ENCODE results near the gene TTC14.

TTC14 gene

GRCh38 chr3:180624714-180625113, 22.8 kb downstream of the TTC14 start:
- no peak overlapping the region for H3K4me2 ChIP-seq
- no peak for TF ChIP-seq Cebpa-rat (IDR thresholded peaks at IDR 0.05)
- no peak overlapping the region for H3K27ac ChIP-seq
- no peak overlapping the region for H3K4me3 ChIP-seq
- H3K9ac ChIP-seq, result no peak overlapping the region
- peaks cover 0 to 19% (median 8%) of the 10 kb centered on the region in 11 experiments; a peak in 12 of 22 replicates for H3K9me3 ChIP-seq (replicated peaks in 1 of 11)
- H3K36me3 ChIP-seq, result peaks cover 11 to 50% (median 30%) of the 10 kb centered on the region in 11 experiments; a peak in 19 of 22 replicates
- H4K20me1 ChIP-seq, result no peaks in the 10 kb centered on the region
- H3K4me1 ChIP-seq, result no peaks in the 10 kb centered on the region
- H3K27me3 ChIP-seq, result no peaks in the 10 kb centered on the region

- H3K4me2 ChIP-seq, result no peak overlapping the region
- TF ChIP-seq Cebpa-rat (IDR thresholded peaks at IDR 0.05), result no peak
- no peak overlapping the region for H3K4me3 ChIP-seq
- H3K4me1 ChIP-seq, result no peaks in the 10 kb centered on the region
- peaks cover 0 to 10% (median 8%) of the 10 kb centered on the region in 11 experiments; a peak in 10 of 22 replicates for H3K9me3 ChIP-seq (replicated peaks in 1 of 11)
- H3K36me3 ChIP-seq, result peaks cover 11 to 40% (median 28%) of the 10 kb centered on the region in 11 experiments; a peak in 19 of 22 replicates
- no peaks in the 10 kb centered on the region for H4K20me1 ChIP-seq
- H3K9ac ChIP-seq, result no peak overlapping the region
- no peak overlapping the region for H3K27ac ChIP-seq
- no peaks in the 10 kb centered on the region for H3K27me3 ChIP-seq
Measured at GRCh38 chr3:180626844-180627243, 24.9 kb downstream of the TTC14 start.

- no peak overlapping the region for H3K4me2 ChIP-seq
- H4K20me1 ChIP-seq, result no peaks in the 10 kb centered on the region
- no peak overlapping the region for H3K27ac ChIP-seq
- H3K4me3 ChIP-seq, result no peak overlapping the region
- no peaks in the 10 kb centered on the region for H3K27me3 ChIP-seq
- H3K4me1 ChIP-seq, result no peaks in the 10 kb centered on the region
- H3K36me3 ChIP-seq, result peaks cover 11 to 19% (median 16%) of the 10 kb centered on the region in 11 experiments; a peak in 19 of 22 replicates
- no peaks in the 10 kb centered on the region for H3K9me3 ChIP-seq (replicated peaks in 1 of 11)
- no peak for TF ChIP-seq Cebpa-rat (IDR thresholded peaks at IDR 0.05)
- no peak overlapping the region for H3K9ac ChIP-seq
Measured at GRCh38 chr3:180630371-180630770, 28.4 kb downstream of the TTC14 start.

GRCh38 chr3:180631317-180631716, 29.4 kb downstream of the TTC14 start:
- Histone ChIP-seq H3K4me2 (no peak overlapping the region), H3K4me3 (no peak overlapping the region), H3K4me1 (no peaks in the 10 kb centered on the region), H3K27me3 (no peaks in the 10 kb centered on the region), H4K20me1 (no peaks in the 10 kb centered on the region), H3K9ac (no peak overlapping the region), H3K36me3 (peaks cover 4 to 9% (median 7%) of the 10 kb centered on the region in 11 experiments; a peak in 18 of 22 replicates), H3K9me3 (replicated peaks in 1 of 11) (no peaks in the 10 kb centered on the region), H3K27ac (no peak overlapping the region)
- TF ChIP-seq Cebpa-rat (IDR thresholded peaks at IDR 0.05), result no peak

- no peaks in the 10 kb centered on the region for H3K27me3 ChIP-seq
- H3K4me1 ChIP-seq, result no peaks in the 10 kb centered on the region
- no peak overlapping the region for H3K4me3 ChIP-seq
- H3K27ac ChIP-seq, result no peak overlapping the region
- no peaks in the 10 kb centered on the region for H3K36me3 ChIP-seq
- no peak overlapping the region for H3K4me2 ChIP-seq
- no peaks in the 10 kb centered on the region for H4K20me1 ChIP-seq
- TF ChIP-seq Cebpa-rat (IDR thresholded peaks at IDR 0.05), result no peak
- H3K9me3 ChIP-seq (replicated peaks in 1 of 11), result no peaks in the 10 kb centered on the region
- H3K9ac ChIP-seq, result no peak overlapping the region
Measured at GRCh38 chr3:180633722-180634121, 31.8 kb downstream of the TTC14 start.

- Histone ChIP-seq H3K9me3 (replicated peaks in 1 of 11) (no peaks in the 10 kb centered on the region), H3K27ac (no peak overlapping the region), H3K36me3 (no peaks in the 10 kb centered on the region), H3K4me2 (no peak overlapping the region), H3K9ac (no peak overlapping the region), H3K4me1 (no peaks in the 10 kb centered on the region), H3K27me3 (no peaks in the 10 kb centered on the region), H3K4me3 (no peak overlapping the region), H4K20me1 (no peaks in the 10 kb centered on the region)
- no peak for TF ChIP-seq Cebpa-rat (IDR thresholded peaks at IDR 0.05)
Measured at GRCh38 chr3:180640987-180641386, 39.0 kb downstream of the TTC14 start.

- no peaks in the 10 kb centered on the region for H3K36me3 ChIP-seq
- H4K20me1 ChIP-seq, result no peaks in the 10 kb centered on the region
- H3K27ac ChIP-seq, result no peak overlapping the region
- no peak overlapping the region for H3K4me2 ChIP-seq
- TF ChIP-seq Cebpa-rat (IDR thresholded peaks at IDR 0.05), result no peak
- no peaks in the 10 kb centered on the region for H3K9me3 ChIP-seq (replicated peaks in 1 of 11)
- no peak overlapping the region for H3K9ac ChIP-seq
- no peaks in the 10 kb centered on the region for H3K4me1 ChIP-seq
- no peaks in the 10 kb centered on the region for H3K27me3 ChIP-seq
- no peak overlapping the region for H3K4me3 ChIP-seq
Measured at GRCh38 chr3:180646187-180646790, 44.3 kb downstream of the TTC14 start.

- Histone ChIP-seq H3K9ac (no peak overlapping the region), H3K27ac (no peak overlapping the region), H3K4me1 (no peaks in the 10 kb centered on the region), H3K36me3 (no peaks in the 10 kb centered on the region), H3K27me3 (no peaks in the 10 kb centered on the region), H4K20me1 (no peaks in the 10 kb centered on the region), H3K4me3 (no peak overlapping the region), H3K9me3 (replicated peaks in 1 of 11) (no peaks in the 10 kb centered on the region), H3K4me2 (no peak overlapping the region)
- TF ChIP-seq Cebpa-rat (IDR thresholded peaks at IDR 0.05), result no peak
Measured at GRCh38 chr3:180656406-180656805, 54.4 kb downstream of the TTC14 start.

GRCh38 chr3:180657094-180657493, 55.1 kb downstream of the TTC14 start:
- Histone ChIP-seq H3K4me3 (no peak overlapping the region), H4K20me1 (no peaks in the 10 kb centered on the region), H3K4me2 (no peak overlapping the region), H3K9ac (no peak overlapping the region), H3K9me3 (replicated peaks in 1 of 11) (no peaks in the 10 kb centered on the region), H3K27me3 (no peaks in the 10 kb centered on the region), H3K36me3 (no peaks in the 10 kb centered on the region), H3K27ac (no peak overlapping the region), H3K4me1 (no peaks in the 10 kb centered on the region)
- TF ChIP-seq Cebpa-rat (IDR thresholded peaks at IDR 0.05), result no peak

All from BLaER1 treated with 17β-estradiol and CSF1 and Interleukin-3, amounts not matched to agents 10 nM and 100 nM (cell line).